Keratinocyte (primary cell): Measurements from ENCODE around the gene SMIM22.

Source experiments
- EZH2 ChIP-seq: IDR thresholded peaks from one replicate; pipeline ENCODE4 v1.6.1; 2012; ENCODE audit warnings: inconsistent platforms, mild to moderate bottlenecking, low read length, moderate library complexity
- TF ChIP-seq, protein P1 (sequence below), 3 experiments: IDR thresholded peaks in 1 of 3; conservative IDR thresholded peaks in 1 of 3; optimal IDR thresholded peaks in 1 of 3; 2 replicates in 2 of 3; 3 replicates in 1 of 3; pipeline versions ENCODE3 to v1.5.1; 2011; ENCODE audit warnings: low read length in 3 of 3, mild to moderate bottlenecking in 3 of 3, moderate library complexity in 2 of 3, control low read depth in 1 of 3, inconsistent platforms in 1 of 3; ENCODE audit not compliant: insufficient read depth in 2 of 3; ENCODE audit errors: extremely low read depth in 1 of 3

DNA sequence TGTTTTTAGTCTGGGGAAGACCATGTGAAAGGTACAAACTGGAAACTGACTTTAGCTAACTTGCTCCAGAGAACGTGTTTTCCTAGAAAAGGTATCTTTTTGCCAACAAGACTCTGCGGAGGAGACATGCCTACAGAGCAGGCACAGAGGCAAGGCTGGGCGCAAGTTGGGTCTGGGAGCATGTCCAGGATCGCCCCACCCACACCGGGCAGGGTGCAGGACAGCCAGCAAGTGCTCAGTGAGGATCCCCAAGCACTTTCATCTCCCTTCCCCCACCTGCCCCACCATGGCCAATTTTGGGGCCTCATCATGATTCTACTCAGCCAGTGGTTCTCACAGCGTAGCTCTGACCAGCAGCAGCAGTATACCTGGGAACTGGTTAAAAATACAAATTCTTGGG, 25.5 kb downstream of the SMIM22 start:
- TF ChIP-seq, protein P1, sequence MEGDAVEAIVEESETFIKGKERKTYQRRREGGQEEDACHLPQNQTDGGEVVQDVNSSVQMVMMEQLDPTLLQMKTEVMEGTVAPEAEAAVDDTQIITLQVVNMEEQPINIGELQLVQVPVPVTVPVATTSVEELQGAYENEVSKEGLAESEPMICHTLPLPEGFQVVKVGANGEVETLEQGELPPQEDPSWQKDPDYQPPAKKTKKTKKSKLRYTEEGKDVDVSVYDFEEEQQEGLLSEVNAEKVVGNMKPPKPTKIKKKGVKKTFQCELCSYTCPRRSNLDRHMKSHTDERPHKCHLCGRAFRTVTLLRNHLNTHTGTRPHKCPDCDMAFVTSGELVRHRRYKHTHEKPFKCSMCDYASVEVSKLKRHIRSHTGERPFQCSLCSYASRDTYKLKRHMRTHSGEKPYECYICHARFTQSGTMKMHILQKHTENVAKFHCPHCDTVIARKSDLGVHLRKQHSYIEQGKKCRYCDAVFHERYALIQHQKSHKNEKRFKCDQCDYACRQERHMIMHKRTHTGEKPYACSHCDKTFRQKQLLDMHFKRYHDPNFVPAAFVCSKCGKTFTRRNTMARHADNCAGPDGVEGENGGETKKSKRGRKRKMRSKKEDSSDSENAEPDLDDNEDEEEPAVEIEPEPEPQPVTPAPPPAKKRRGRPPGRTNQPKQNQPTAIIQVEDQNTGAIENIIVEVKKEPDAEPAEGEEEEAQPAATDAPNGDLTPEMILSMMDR (optimal IDR thresholded peaks at IDR 0.05 in 1 of 3, IDR thresholded peaks at IDR 0.05 in 1 of 3, conservative IDR thresholded peaks at IDR 0.05 in 1 of 3; ENCODE audit: extremely low read depth in 1 of 3, insufficient read depth in 2 of 3, low read length in 3 of 3): no peak
- no peak for TF ChIP-seq EZH2
